Smooth muscle cell (in vitro differentiated cells): ENCODE data around the gene ALX4. TPM values are rescaled to one million over a fixed set of nuclear protein-coding genes. Genes with fewer than 3 reads are reported as not detected.

Experiments used
- DNase-seq: peaks from one replicate; lab custom pipeline; 2025; ENCODE audit not compliant: unreplicated experiment; lab: John Stamatoyannopoulos, UW
- H2AFZ ChIP-seq: fragments of 200-600 bp; sonication (generic); 2 replicates; pipeline ENCODE4 v1.6.0; 2016; ENCODE audit warnings: antibody characterized with exemption, low read depth, mild to moderate bottlenecking
- H3F3A ChIP-seq: fragments of 200-600 bp; sonication (generic); 2 replicates; pipeline ENCODE4 v1.6.0; 2017; ENCODE audit warnings: antibody characterized with exemption, low read depth
- H3K27ac ChIP-seq: fragments of 200-600 bp; sonication (generic); 2 replicates; pipeline ENCODE4 v1.5.1; 2016; ENCODE audit warnings: low read depth, mild to moderate bottlenecking
- H3K27me3 ChIP-seq: fragments of 200-600 bp; sonication (generic); 2 replicates; pipeline ENCODE4 v1.6.1; 2016; ENCODE audit warnings: low read depth, mild to moderate bottlenecking
- H3K36me3 ChIP-seq: fragments of 200-600 bp; sonication (generic); 2 replicates; pipeline ENCODE4 v1.5.1; 2016; ENCODE audit warnings: low read depth
- H3K4me1 ChIP-seq: fragments of 200-600 bp; sonication (generic); 2 replicates; pipeline ENCODE4 v1.5.1; 2016; ENCODE audit warnings: low read depth
- H3K4me2 ChIP-seq: fragments of 200-600 bp; sonication (generic); 2 replicates; pipeline ENCODE4 v1.6.0; 2016; ENCODE audit warnings: mild to moderate bottlenecking
- H3K4me3 ChIP-seq: fragments of 200-600 bp; sonication (generic); 2 replicates; pipeline ENCODE4 v1.5.1; 2016; ENCODE audit warnings: mild to moderate bottlenecking
- H3K79me2 ChIP-seq: fragments of 200-600 bp; sonication (generic); 2 replicates; pipeline ENCODE4 v1.6.0; 2016; ENCODE audit warnings: low read depth, mild to moderate bottlenecking
- H3K9ac ChIP-seq: fragments of 200-600 bp; sonication (generic); 2 replicates; pipeline ENCODE4 v1.6.0; 2016; ENCODE audit warnings: low read depth
- H3K9me3 ChIP-seq: fragments of 200-600 bp; sonication (generic); replicated peaks from 2 replicates; pipeline ENCODE4 v1.5.1; 2016; ENCODE audit warnings: low read depth
- H4K20me1 ChIP-seq: fragments of 200-600 bp; sonication (generic); 2 replicates; pipeline ENCODE4 v1.6.0; 2016; ENCODE audit warnings: low read depth
- WGBS: methylation state at CpG from one replicate; pipeline ENCODE4 v1.1.7; 2016; ENCODE audit warnings: low lambda C conversion rate; 5-methylcytosine and 5-hydroxymethylcytosine counted together
- polyA plus RNA-seq: library from polyadenylated mRNA; unstranded; fragments of >200 nt; fragmentation: Nextera tagmentation; extraction: Ambion mirVana; gene quantifications from 2 replicates; pipeline ENCODE4 v1.2.1, GENCODE V29; 2016
- total RNA-seq: library from RNA; depleted of rRNA; stranded (reverse); fragments of >200 nt; gene quantifications from 2 replicates; pipeline ENCODE4 v1.2.3, GENCODE V29; 2014
- TF ChIP-seq, protein P1 (sequence below): fragments of 200-600 bp; sonication (generic); IDR thresholded peaks from 2 replicates; pipeline ENCODE4 v1.5.1; 2017; ENCODE audit warnings: borderline replicate concordance, mild to moderate bottlenecking, antibody characterized with exemption; ENCODE audit not compliant: insufficient read depth, poor library complexity, severe bottlenecking

Gene ALX4
- total and polyA plus RNA-seq, 2 experiments from 2014 or later: not detected

DNA sequence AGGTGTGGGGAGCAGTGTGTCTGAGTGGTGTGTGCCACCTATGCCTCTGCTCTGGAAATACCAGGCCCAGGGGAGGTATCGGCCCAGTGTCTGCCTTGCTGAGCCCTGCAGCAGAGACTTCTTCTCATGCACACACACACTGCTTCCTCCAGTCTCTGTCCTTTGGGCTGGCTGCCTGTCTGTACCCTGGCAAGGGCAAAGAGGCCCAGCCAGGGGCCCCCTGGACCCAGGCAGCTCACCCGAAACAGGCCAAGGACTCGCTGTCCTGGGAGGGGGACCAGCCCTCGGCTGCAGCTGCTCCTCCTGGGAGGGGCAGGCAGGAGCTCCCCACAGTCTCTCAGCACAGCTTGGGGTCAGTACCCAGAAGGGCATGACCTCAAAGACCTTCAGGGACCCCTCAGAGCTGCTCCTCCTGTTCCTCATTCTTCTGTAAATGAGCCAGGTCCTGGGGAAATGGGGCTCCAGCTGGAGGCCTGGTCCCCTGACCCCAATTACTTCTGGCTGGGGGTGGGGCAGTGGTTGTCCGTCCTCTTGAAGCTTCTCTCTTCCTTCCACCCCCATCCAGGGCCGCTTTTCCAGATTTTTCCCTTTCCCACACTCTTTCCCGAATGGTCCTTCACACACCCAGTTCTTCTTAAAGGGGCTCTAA lies 24.5 kb upstream of the ALX4 start:
- H3K27me3 ChIP-seq: peaks cover 64% of the 10 kb centered on the region
- H3K9ac ChIP-seq: no peak overlapping the region
- no peak overlapping the region for H3K4me3 ChIP-seq
- DNase-seq: no peak
- H3K36me3 ChIP-seq: no peaks in the 10 kb centered on the region
- no peaks in the 10 kb centered on the region for H3F3A ChIP-seq
- no peaks in the 10 kb centered on the region for H4K20me1 ChIP-seq
- no peak overlapping the region for H3K4me2 ChIP-seq
- H3K4me1 ChIP-seq: peaks cover 17% of the 10 kb centered on the region
- H2AFZ ChIP-seq: no peak overlapping the region
- H3K27ac ChIP-seq: no peak overlapping the region
- H3K79me2 ChIP-seq: no peaks in the 10 kb centered on the region
- TF ChIP-seq, protein P1, sequence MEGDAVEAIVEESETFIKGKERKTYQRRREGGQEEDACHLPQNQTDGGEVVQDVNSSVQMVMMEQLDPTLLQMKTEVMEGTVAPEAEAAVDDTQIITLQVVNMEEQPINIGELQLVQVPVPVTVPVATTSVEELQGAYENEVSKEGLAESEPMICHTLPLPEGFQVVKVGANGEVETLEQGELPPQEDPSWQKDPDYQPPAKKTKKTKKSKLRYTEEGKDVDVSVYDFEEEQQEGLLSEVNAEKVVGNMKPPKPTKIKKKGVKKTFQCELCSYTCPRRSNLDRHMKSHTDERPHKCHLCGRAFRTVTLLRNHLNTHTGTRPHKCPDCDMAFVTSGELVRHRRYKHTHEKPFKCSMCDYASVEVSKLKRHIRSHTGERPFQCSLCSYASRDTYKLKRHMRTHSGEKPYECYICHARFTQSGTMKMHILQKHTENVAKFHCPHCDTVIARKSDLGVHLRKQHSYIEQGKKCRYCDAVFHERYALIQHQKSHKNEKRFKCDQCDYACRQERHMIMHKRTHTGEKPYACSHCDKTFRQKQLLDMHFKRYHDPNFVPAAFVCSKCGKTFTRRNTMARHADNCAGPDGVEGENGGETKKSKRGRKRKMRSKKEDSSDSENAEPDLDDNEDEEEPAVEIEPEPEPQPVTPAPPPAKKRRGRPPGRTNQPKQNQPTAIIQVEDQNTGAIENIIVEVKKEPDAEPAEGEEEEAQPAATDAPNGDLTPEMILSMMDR: no peak
- 57% methylated on average over 7 of the region's 7 CpGs for WGBS
- H3K9me3 ChIP-seq: no peaks in the 10 kb centered on the region

DNA sequence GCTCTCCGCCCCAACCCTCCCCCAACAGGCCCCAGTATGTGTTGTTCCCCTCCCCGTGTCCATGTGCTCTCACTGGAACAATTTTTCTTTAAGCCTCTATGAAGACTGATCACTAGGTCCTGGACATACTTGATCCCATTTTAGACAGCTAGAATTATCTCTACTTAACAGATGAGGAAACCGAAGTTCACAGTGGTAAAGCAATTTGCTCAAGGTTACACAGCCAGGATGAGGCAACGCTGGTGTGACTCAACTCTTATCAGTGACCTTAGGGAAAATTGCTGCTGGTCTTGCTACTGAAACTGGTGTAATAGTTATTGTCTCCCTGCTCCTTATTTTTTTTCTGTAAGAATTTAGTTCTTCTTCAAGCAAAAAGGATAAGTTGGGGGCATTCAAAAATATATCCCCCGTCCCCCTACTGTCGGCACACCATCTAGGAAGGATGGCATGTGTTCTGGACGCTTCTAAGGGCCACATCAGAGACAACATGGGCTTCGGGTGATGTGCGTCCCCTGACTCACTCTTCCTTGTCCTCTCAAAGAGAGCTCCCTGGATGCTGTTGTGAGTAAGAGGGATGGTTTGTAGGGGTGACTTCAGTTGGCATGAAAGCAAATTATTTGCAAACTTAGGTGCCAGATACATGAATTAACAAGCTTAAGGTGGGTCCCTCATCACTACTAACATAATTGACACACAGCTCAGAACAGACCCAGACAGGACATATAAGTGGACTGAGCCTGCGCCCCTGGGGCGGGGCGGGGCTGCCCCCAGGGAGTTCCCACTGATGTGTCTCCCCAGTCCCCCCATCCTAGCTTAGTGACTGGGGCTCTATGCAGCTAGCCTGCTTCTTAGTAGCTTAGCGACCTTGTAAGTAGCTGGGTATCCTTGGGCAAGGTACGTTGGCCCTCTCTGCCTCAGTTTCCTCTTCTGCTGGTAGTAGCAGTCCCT lies 23.6 kb upstream of the ALX4 start:
- Histone ChIP-seq H3K4me3 (no peak overlapping the region), H3K36me3 (no peaks in the 10 kb centered on the region), H2AFZ (no peak overlapping the region), H3K9me3 (no peaks in the 10 kb centered on the region), H3K4me1 (peaks cover 17% of the 10 kb centered on the region), H3K27ac (no peak overlapping the region), H3F3A (no peaks in the 10 kb centered on the region), H3K4me2 (no peak overlapping the region), H3K9ac (no peak overlapping the region), H3K79me2 (no peaks in the 10 kb centered on the region), H3K27me3 (peaks cover 73% of the 10 kb centered on the region), H4K20me1 (no peaks in the 10 kb centered on the region)
- WGBS: 72% methylated on average over 14 of the region's 14 CpGs
- DNase-seq: no peak
- TF ChIP-seq, protein P1: no peak

DNA sequence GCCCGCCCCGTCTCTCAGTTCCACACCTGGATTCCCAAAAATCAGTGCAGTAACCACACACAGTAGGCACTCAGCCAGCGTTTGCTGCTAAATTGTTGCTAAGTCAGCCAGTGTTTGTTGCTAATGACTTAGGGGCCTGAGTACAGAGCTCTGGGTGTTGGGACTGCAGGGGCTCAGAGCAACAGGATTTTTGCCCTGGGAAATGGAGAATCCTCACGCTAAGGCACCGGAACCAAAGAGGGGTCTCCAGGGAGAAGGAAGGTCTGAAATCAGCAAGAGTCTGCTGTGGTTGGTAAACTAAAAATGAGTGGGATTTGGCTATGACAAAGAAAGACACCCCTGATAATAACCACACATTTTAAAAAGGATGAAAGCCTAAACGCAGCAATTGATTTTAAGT lies 22.7 kb upstream of the ALX4 start:
- 83% methylated on average over 6 of the region's 6 CpGs for WGBS
- H3K27ac ChIP-seq: no peak overlapping the region
- no peak for DNase-seq

More for the DNA sequence above, 22.7 kb upstream of the ALX4 start:
- TF ChIP-seq, protein P1: no peak
- no peaks in the 10 kb centered on the region for H3F3A ChIP-seq
- H3K36me3 ChIP-seq: no peaks in the 10 kb centered on the region
- H3K4me2 ChIP-seq: no peak overlapping the region
- peaks cover 73% of the 10 kb centered on the region for H3K27me3 ChIP-seq
- H2AFZ ChIP-seq: no peak overlapping the region
- no peak overlapping the region for H3K9ac ChIP-seq
- no peaks in the 10 kb centered on the region for H3K79me2 ChIP-seq
- H3K9me3 ChIP-seq: no peaks in the 10 kb centered on the region
- H3K4me1 ChIP-seq: peaks cover 17% of the 10 kb centered on the region
- no peaks in the 10 kb centered on the region for H4K20me1 ChIP-seq
- H3K4me3 ChIP-seq: no peak overlapping the region
